HG03103 (cell line): ENCODE results near the gene PLP2.
"Not testable (repeated sequence)": the region's sequence is repeated elsewhere in the genome, so short reads cannot be mapped to it uniquely, and the experiment has no call there.

ENCODE experiments used
- ATAC-seq: cut with Tn5 transposase; IDR thresholded peaks from one replicate; pipeline ENCODE4 v1.9.1; 2021; ENCODE audit warnings: low read depth; ENCODE audit not compliant: unreplicated experiment

PLP2 gene

GRCh38 chrX:49163555-49164419 lies 7.9 kb upstream of the PLP2 start:
- peak; percentile 55 for ATAC-seq

GRCh38 chrX:49164589-49165360 lies 6.9 kb upstream of the PLP2 start:
- ATAC-seq = no peak

GRCh38 chrX:49165901-49166881 lies 5.5 kb upstream of the PLP2 start:
- ATAC-seq = no peak

- no peak for ATAC-seq
Observed at GRCh38 chrX:49166914-49167739, 4.6 kb upstream of the PLP2 start.

GRCh38 chrX:49167740-49168108 lies 4.0 kb upstream of the PLP2 start:
- ATAC-seq = no peak

- peak; percentile 50 for ATAC-seq
Observed at GRCh38 chrX:49172280-49172780, 632 bp downstream of the PLP2 start.

- ATAC-seq = not testable (repeated sequence)
Observed at GRCh38 chrX:49173544-49173943, 1.8 kb downstream of the PLP2 start.

GRCh38 chrX:49174723-49175122 lies 3.0 kb downstream of the PLP2 start:
- ATAC-seq = no peak

- ATAC-seq = no peak
Observed at GRCh38 chrX:49175435-49176274, 4.0 kb downstream of the PLP2 start.

- ATAC-seq = no peak
Observed at GRCh38 chrX:49176421-49177326, 5.0 kb downstream of the PLP2 start.

GRCh38 chrX:49177338-49177833 lies 5.7 kb downstream of the PLP2 start:
- ATAC-seq = no peak

- ATAC-seq = no peak
Observed at GRCh38 chrX:49177873-49178480, 6.3 kb downstream of the PLP2 start.

- no peak for ATAC-seq
Observed at GRCh38 chrX:49178537-49178936, 6.8 kb downstream of the PLP2 start.

GRCh38 chrX:49179358-49179757 lies 7.7 kb downstream of the PLP2 start:
- no peak for ATAC-seq

GRCh38 chrX:49183701-49184281 lies 12.1 kb downstream of the PLP2 start:
- no peak for ATAC-seq
